Activated CD4-positive, CD25-positive, alpha-beta regulatory T cell (primary cell): ENCODE results near the gene LIG4.

Source experiments
- DNase-seq, 4 experiments: peaks; one replicate each; lab custom pipeline; 2025; lab: John Stamatoyannopoulos, UW

LIG4 gene

GRCh38 chr13:108194435-108194936 is 20.9 kb downstream of the LIG4 start:
- no peak for DNase-seq

GRCh38 chr13:108193806-108194205 is 21.5 kb downstream of the LIG4 start:
- DNase-seq: no peak

- DNase-seq: no peak
These were observed 24.4 kb downstream of the LIG4 start for GRCh38 chr13:108190897-108191296.

GRCh38 chr13:108188260-108188659 is 27.1 kb downstream of the LIG4 start:
- DNase-seq: no peak

- no peak for DNase-seq
These were observed 30.1 kb downstream of the LIG4 start for GRCh38 chr13:108185223-108185622.

GRCh38 chr13:108182652-108183051 is 32.7 kb downstream of the LIG4 start:
- no peak for DNase-seq

- no peak for DNase-seq
These were observed 37.3 kb downstream of the LIG4 start for GRCh38 chr13:108178078-108178477.

GRCh38 chr13:108176685-108177274 is 38.6 kb downstream of the LIG4 start:
- peak; percentile 8 to 37 (median 16) for DNase-seq

- DNase-seq: no peak
These were observed 46.4 kb downstream of the LIG4 start for GRCh38 chr13:108168929-108169328.

- DNase-seq: no peak
These were observed 49.3 kb downstream of the LIG4 start for GRCh38 chr13:108166078-108166477.

GRCh38 chr13:108158746-108159145 is 56.6 kb downstream of the LIG4 start:
- no peak for DNase-seq
